Measurements from ENCODE around the gene SYF2. TPM values are rescaled to one million over a fixed set of nuclear protein-coding genes. Genes with fewer than 3 reads are reported as not detected.

Gene SYF2
- total and polyA plus RNA-seq, 2 of the 4 experiments (the other 2 are of a cell fraction) = 8.6 to 19.5 TPM

DNA sequence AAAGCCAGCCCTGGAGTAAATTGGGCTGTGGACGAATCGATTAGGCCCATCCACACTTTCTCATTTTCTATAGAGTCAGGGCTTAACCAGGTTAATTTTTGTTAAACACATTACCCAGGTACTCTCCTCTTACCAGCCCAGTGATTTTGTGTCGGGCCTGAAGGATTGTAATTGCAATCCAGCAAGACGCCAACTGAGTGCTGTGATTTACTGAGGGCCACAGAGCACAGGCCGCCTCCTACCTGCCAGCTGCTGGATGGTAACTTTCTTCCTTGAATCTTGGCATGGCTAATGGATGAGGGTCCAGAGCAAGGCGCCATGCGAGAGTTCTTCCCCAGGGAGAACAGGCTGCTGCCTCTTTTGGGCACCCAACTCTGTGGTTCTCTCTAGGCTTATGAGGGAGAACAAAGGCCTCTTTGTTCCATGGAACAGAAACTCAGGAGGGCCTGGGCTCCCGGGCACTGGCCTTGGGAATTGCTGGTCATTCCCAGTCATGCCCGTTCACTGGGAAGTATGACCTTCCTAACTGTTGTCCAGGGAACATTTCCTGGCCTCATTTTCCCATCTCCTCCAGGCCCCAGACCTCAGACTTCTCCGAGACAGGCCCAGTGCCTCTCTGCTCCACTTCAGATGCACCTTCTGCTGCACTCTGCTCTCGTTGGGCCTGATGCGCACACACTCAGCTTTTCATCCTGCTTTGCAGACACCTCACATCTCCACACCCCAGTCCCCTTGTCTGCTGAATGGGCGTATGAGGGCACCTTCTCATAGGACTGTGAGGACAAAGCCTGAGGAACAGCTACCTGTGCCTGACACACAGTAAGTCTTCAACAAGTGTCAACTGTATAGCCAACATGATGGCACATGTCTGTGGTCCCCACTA, 57.3 kb downstream of the SYF2 start:
- POLR2A ChIA-PET (ENCODE audit: unreplicated experiment) = no interaction called here
- H3K56ac ChIP-seq (ENCODE audit: extremely low read depth, insufficient read depth, low read length) = no peak overlapping the region
- no peak overlapping the region for H4K91ac ChIP-seq (ENCODE audit: insufficient read depth, low read depth, low read length)
- CTCF ChIA-PET = no interaction called here
- H4K20me1 ChIP-seq (ENCODE audit: insufficient read depth, low read length) = no peaks in the 10 kb centered on the region
- no peak overlapping the region for H4K8ac ChIP-seq (ENCODE audit: low read depth in 2 of 2, low read length in 2 of 2)
- 57% methylated on average over 5 of the region's 13 CpGs; no CpG with 5 or more reads in 1 of the 2 experiments for WGBS, 2 experiments (ENCODE audit: extremely low coverage in 2 of 2, insufficient read length in 1 of 2)
- H3K4ac ChIP-seq (ENCODE audit: low read depth, low read length) = no peak overlapping the region
- H3K4me1 ChIP-seq (ENCODE audit: control insufficient read depth, insufficient read depth, low read length) = no peaks in the 10 kb centered on the region
- H2AFZ ChIP-seq (replicated peaks; ENCODE audit: low read length, poor library complexity) = no peak overlapping the region
- TF ChIP-seq RCOR1 (IDR thresholded peaks at IDR 0.05; ENCODE audit: insufficient replicate concordance, low read length) (no peak), BHLHE40 (IDR thresholded peaks at IDR 0.05; ENCODE audit: low read depth, low read length) (no peak), MXI1 (IDR thresholded peaks at IDR 0.05; ENCODE audit: borderline replicate concordance, low read depth, low read length) (no peak), CHD1 (IDR thresholded peaks at IDR 0.05; ENCODE audit: low read depth, low read length) (no peak), FOS (IDR thresholded peaks at IDR 0.05; ENCODE audit: low read depth, low read length) (no peak), MAZ (IDR thresholded peaks at IDR 0.05; ENCODE audit: borderline replicate concordance, low read depth, low read length) (no peak), NFE2L2 (IDR thresholded peaks at IDR 0.05; ENCODE audit: low read depth, low read length) (no peak), MAFK (IDR thresholded peaks at IDR 0.05; ENCODE audit: low read depth, low read length) (no peak)
- TF ChIP-seq, protein P1, sequence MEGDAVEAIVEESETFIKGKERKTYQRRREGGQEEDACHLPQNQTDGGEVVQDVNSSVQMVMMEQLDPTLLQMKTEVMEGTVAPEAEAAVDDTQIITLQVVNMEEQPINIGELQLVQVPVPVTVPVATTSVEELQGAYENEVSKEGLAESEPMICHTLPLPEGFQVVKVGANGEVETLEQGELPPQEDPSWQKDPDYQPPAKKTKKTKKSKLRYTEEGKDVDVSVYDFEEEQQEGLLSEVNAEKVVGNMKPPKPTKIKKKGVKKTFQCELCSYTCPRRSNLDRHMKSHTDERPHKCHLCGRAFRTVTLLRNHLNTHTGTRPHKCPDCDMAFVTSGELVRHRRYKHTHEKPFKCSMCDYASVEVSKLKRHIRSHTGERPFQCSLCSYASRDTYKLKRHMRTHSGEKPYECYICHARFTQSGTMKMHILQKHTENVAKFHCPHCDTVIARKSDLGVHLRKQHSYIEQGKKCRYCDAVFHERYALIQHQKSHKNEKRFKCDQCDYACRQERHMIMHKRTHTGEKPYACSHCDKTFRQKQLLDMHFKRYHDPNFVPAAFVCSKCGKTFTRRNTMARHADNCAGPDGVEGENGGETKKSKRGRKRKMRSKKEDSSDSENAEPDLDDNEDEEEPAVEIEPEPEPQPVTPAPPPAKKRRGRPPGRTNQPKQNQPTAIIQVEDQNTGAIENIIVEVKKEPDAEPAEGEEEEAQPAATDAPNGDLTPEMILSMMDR (conservative IDR thresholded peaks at IDR 0.05; ENCODE audit: low read depth, low read length) = no peak
- TF ChIP-seq, protein P2, sequence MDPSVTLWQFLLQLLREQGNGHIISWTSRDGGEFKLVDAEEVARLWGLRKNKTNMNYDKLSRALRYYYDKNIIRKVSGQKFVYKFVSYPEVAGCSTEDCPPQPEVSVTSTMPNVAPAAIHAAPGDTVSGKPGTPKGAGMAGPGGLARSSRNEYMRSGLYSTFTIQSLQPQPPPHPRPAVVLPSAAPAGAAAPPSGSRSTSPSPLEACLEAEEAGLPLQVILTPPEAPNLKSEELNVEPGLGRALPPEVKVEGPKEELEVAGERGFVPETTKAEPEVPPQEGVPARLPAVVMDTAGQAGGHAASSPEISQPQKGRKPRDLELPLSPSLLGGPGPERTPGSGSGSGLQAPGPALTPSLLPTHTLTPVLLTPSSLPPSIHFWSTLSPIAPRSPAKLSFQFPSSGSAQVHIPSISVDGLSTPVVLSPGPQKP (IDR thresholded peaks at IDR 0.05; ENCODE audit: borderline replicate concordance, low read depth, low read length) = no peak
- dilution Hi-C loops (cut with HindIII; ENCODE audit: low sequenced_read_pairs, unreplicated experiment) (no loop called here), in situ Hi-C loops (cut with MboI; ENCODE audit: low sequenced_read_pairs) (no loop called here), intact Hi-C loops (cut with micrococcal nuclease) (no loop called here)
- no peak for ATAC-seq (ENCODE audit: low read depth)
- H3K9ac ChIP-seq (ENCODE audit: low read depth, low read length) = no peak overlapping the region
- no peaks in the 10 kb centered on the region for H3K9me1 ChIP-seq (ENCODE audit: insufficient read depth, low read length)
- no peak overlapping the region for H4K5ac ChIP-seq (ENCODE audit: low read depth, low read length)
- H2BK5ac ChIP-seq (ENCODE audit: low read depth, low read length, poor library complexity, severe bottlenecking) = no peak overlapping the region
- no peaks in the 10 kb centered on the region for H3K36me3 ChIP-seq (ENCODE audit: control insufficient read depth, insufficient read depth, low read length)
- no peaks in the 10 kb centered on the region for H3K79me1 ChIP-seq (ENCODE audit: low read depth in 1 of 2, low read length in 2 of 2)
- no peak overlapping the region for H2BK120ac ChIP-seq (ENCODE audit: low read depth, low read length)
- no peak overlapping the region for H3K23ac ChIP-seq (ENCODE audit: low read depth, low read length)
- no peak overlapping the region for H2AK5ac ChIP-seq (ENCODE audit: low read depth, low read length)
- no peak overlapping the region for H2AK9ac ChIP-seq (replicated peaks; ENCODE audit: low read depth, low read length, poor library complexity)
- no peak overlapping the region for H3K18ac ChIP-seq (ENCODE audit: low read depth, low read length)
- H3K14ac ChIP-seq (replicated peaks; ENCODE audit: low read depth, low read length) = no peak overlapping the region
- no TSS peak for BruUV-seq (replicated peaks)
- peaks cover 21% of the 10 kb centered on the region for H3K27me3 ChIP-seq (ENCODE audit: control insufficient read depth, insufficient read depth, low read length)
- H3K4me3 ChIP-seq (ENCODE audit: insufficient read depth, low read depth, low read length) = no peak overlapping the region
- H3K9me3 ChIP-seq (ENCODE audit: control insufficient read depth, insufficient read depth, low read length) = no peaks in the 10 kb centered on the region
- H3K4me2 ChIP-seq (ENCODE audit: low read depth, low read length) = no peak overlapping the region
- no peak overlapping the region for H2BK15ac ChIP-seq (ENCODE audit: low read depth, low read length)
- no peak for DNase-seq
- no peak overlapping the region for H2BK20ac ChIP-seq (ENCODE audit: low read depth, low read length)
- no peak overlapping the region for H3K27ac ChIP-seq (ENCODE audit: insufficient read depth, low read length)
